CD14-positive monocyte (primary cell): ENCODE results near the gene CPO. TPM values are rescaled to one million over a fixed set of nuclear protein-coding genes. Genes with fewer than 3 reads are reported as not detected.

Experiments used
- DNase-seq, 3 donors: peaks; one replicate each; pipeline ENCODE4 v3.0.0-alpha.2; 2011 to 2022
- H2AFZ ChIP-seq: 2 replicates; pipeline ENCODE4 v1.6.0; 2012; ENCODE audit warnings: mild to moderate bottlenecking, low read depth, low read length, inconsistent platforms; ENCODE audit not compliant: insufficient read depth, poor library complexity, severe bottlenecking
- H3K27ac ChIP-seq, 2 donors: 1 replicate in 1 of 2; 2 replicates in 1 of 2; pipeline ENCODE4 v1.5.1; 2012 to 2013; ENCODE audit warnings: low read length in 2 of 2, control low read depth in 1 of 2, inconsistent platforms in 1 of 2, low read depth in 1 of 2, mild to moderate bottlenecking in 1 of 2
- H3K27me3 ChIP-seq, 2 donors: one replicate each; pipeline versions ENCODE4 v1.6.0 to v1.6.1; 2011 to 2013; ENCODE audit warnings: low read length in 2 of 2; ENCODE audit not compliant: control insufficient read depth in 2 of 2, insufficient read depth in 2 of 2
- H3K36me3 ChIP-seq, 2 donors: replicated peaks in 1 of 2; 1 replicate in 1 of 2; 2 replicates in 1 of 2; pipeline versions ENCODE4 v1.5.1 to v1.6.1; 2012 to 2013; ENCODE audit warnings: low read length in 2 of 2, control low read depth in 1 of 2, inconsistent platforms in 1 of 2, mild to moderate bottlenecking in 1 of 2; ENCODE audit not compliant: insufficient read depth in 2 of 2, control insufficient read depth in 1 of 2
- H3K4me1 ChIP-seq, 2 donors: 1 replicate in 1 of 2; 2 replicates in 1 of 2; pipeline versions ENCODE4 v1.5.1 to v1.6.1; 2012 to 2013; ENCODE audit warnings: low read length in 2 of 2, control low read depth in 1 of 2, inconsistent platforms in 1 of 2, mild to moderate bottlenecking in 1 of 2, moderate library complexity in 1 of 2; ENCODE audit not compliant: insufficient read depth in 2 of 2, control insufficient read depth in 1 of 2
- H3K4me2 ChIP-seq: replicated peaks from 2 replicates; pipeline ENCODE3; 2012; ENCODE audit warnings: low read length, moderate library complexity, mild to moderate bottlenecking; ENCODE audit not compliant: poor library complexity, severe bottlenecking; ENCODE audit errors: extremely low read depth
- H3K4me3 ChIP-seq, 3 experiments: fragments of 200-600 bp in 1 of 3; sonication (generic) in 1 of 3; replicated peaks in 1 of 3; 1 replicate in 2 of 3; 2 replicates in 1 of 3; pipeline ENCODE4 v1.5.1; 2011 to 2013; ENCODE audit warnings: low read length in 3 of 3, mild to moderate bottlenecking in 3 of 3, control low read depth in 2 of 3, low read depth in 2 of 3, inconsistent platforms in 1 of 3, moderate library complexity in 1 of 3
- H3K79me2 ChIP-seq: 2 replicates; pipeline ENCODE4 v1.6.0; 2012; ENCODE audit warnings: mild to moderate bottlenecking, control low read depth, inconsistent platforms, low read length, moderate library complexity; ENCODE audit not compliant: insufficient read depth
- H3K9ac ChIP-seq: 2 replicates; pipeline ENCODE4 v1.6.0; 2017; ENCODE audit warnings: low read length, mild to moderate bottlenecking; ENCODE audit not compliant: insufficient read depth, poor library complexity, severe bottlenecking
- H3K9me3 ChIP-seq, 2 donors: replicated peaks in 1 of 2; 1 replicate in 1 of 2; 2 replicates in 1 of 2; pipeline versions ENCODE4 v1.5.1 to v1.6.1; 2012 to 2013; ENCODE audit warnings: low read length in 2 of 2, control low read depth in 1 of 2; ENCODE audit not compliant: control insufficient read depth in 1 of 2, insufficient read depth in 1 of 2
- H4K20me1 ChIP-seq: 2 replicates; pipeline ENCODE4 v1.6.0; 2012; ENCODE audit warnings: mild to moderate bottlenecking, low read length, control low read depth, moderate library complexity; ENCODE audit not compliant: insufficient read depth
- H3K27ac Mint-ChIP-seq, 7 donors: one replicate each; pipeline ENCODE4 v1.8.0; 2020; ENCODE audit warnings: mild to moderate bottlenecking in 7 of 7, mixed read lengths in 7 of 7, moderate library complexity in 6 of 7, inconsistent platforms in 2 of 7
- H3K27me3 Mint-ChIP-seq, 3 donors: one replicate each; pipeline ENCODE4 v1.8.0; 2021 to 2022; ENCODE audit warnings: low read depth in 3 of 3, mild to moderate bottlenecking in 3 of 3, mixed read lengths in 3 of 3, moderate library complexity in 3 of 3, inconsistent platforms in 1 of 3
- H3K36me3 Mint-ChIP-seq, 2 donors: one replicate each; pipeline ENCODE4 v1.8.0; 2020; ENCODE audit warnings: mixed read lengths in 2 of 2, inconsistent platforms in 1 of 2, mild to moderate bottlenecking in 1 of 2
- H3K4me1 Mint-ChIP-seq: one replicate; pipeline ENCODE4 v1.8.0; 2020; ENCODE audit warnings: mild to moderate bottlenecking, mixed read lengths
- H3K4me3 Mint-ChIP-seq, 2 donors: one replicate each; pipeline ENCODE4 v1.8.0; 2020; ENCODE audit warnings: mild to moderate bottlenecking in 2 of 2, mixed read lengths in 2 of 2, moderate library complexity in 1 of 2
- H3K9me3 Mint-ChIP-seq, 7 donors: one replicate each; pipeline ENCODE4 v1.8.0; 2020 to 2022; ENCODE audit warnings: mixed read lengths in 7 of 7, mild to moderate bottlenecking in 6 of 7, moderate library complexity in 6 of 7, inconsistent platforms in 2 of 7
- whole genome bisulfite sequencing: methylation state at CpG from one replicate; pipeline ENCODE4 v1.1.5; 2013; ENCODE audit warnings: missing lambda C conversion rate; ENCODE audit not compliant: insufficient coverage; 5-methylcytosine and 5-hydroxymethylcytosine counted together
- intact Hi-C, 2 donors: fragments of 100-400 bp; cut with micrococcal nuclease; formaldehyde crosslinking; loops; one replicate each; pipeline versions ENCODE4 v1.15.0 to v1.15.1; 2023
- polyA plus RNA-seq, 3 donors: library from polyadenylated mRNA; depleted of rRNA in 1 of 3; unstranded in 2 of 3; stranded (reverse) in 1 of 3; fragments of 300-500 nt in 2 of 3; fragments of >200 nt in 1 of 3; fragmentation: Illumina TruSeq in 2 of 3; gene quantifications; 1 replicate in 2 of 3; 2 replicates in 1 of 3; pipeline ENCODE4 v1.2.3, GENCODE V29; 2012 to 2021
- TF ChIP-seq, protein P1 (sequence below): fragments of 200-600 bp; IDR thresholded peaks from one replicate; pipeline ENCODE4 v1.8.0; 2022; ENCODE audit warnings: antibody characterized with exemption, mild to moderate bottlenecking

The CPO gene
- polyA plus RNA-seq, 3 donors: not detected

GRCh38 chr2:206982360-206982955, 43.1 kb downstream of the CPO start:
- Histone ChIP-seq H3K4me3 (no peak overlapping the region), H3K79me2 (no peaks in the 10 kb centered on the region), H4K20me1 (no peaks in the 10 kb centered on the region), H3K27ac (no peak overlapping the region), H3K9me3 (no peaks in the 10 kb centered on the region), H2AFZ (peak overlapping the region; percentile 58), H3K4me2 (no peak overlapping the region), H3K27me3 (no peaks in the 10 kb centered on the region), H3K36me3 (no peaks in the 10 kb centered on the region), H3K4me1 (peaks cover 30 to 34% of the 10 kb centered on the region in 2 donors), H3K9ac (no peak overlapping the region)
- TF ChIP-seq, protein P1, sequence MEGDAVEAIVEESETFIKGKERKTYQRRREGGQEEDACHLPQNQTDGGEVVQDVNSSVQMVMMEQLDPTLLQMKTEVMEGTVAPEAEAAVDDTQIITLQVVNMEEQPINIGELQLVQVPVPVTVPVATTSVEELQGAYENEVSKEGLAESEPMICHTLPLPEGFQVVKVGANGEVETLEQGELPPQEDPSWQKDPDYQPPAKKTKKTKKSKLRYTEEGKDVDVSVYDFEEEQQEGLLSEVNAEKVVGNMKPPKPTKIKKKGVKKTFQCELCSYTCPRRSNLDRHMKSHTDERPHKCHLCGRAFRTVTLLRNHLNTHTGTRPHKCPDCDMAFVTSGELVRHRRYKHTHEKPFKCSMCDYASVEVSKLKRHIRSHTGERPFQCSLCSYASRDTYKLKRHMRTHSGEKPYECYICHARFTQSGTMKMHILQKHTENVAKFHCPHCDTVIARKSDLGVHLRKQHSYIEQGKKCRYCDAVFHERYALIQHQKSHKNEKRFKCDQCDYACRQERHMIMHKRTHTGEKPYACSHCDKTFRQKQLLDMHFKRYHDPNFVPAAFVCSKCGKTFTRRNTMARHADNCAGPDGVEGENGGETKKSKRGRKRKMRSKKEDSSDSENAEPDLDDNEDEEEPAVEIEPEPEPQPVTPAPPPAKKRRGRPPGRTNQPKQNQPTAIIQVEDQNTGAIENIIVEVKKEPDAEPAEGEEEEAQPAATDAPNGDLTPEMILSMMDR: no peak
- Mint-ChIP-seq H3K27me3 (peaks cover 0 to 2% (median 1%) of the 10 kb centered on the region in 3 donors), H3K4me1 (peaks cover 34% of the 10 kb centered on the region), H3K4me3 (peak overlapping the region in 1 of 2 donors; percentile 50), H3K9me3 (peaks cover 0 to 5% (median 0%) of the 10 kb centered on the region in 7 donors), H3K27ac (peak overlapping the region in 2 of 7 donors; percentile 4 to 31), H3K36me3 (no peaks in the 10 kb centered on the region)
- intact Hi-C loops: loop anchor here (10.0 kb wide), 2 partner anchors 178 to 492 kb away; no protein-coding TSS in a partner anchor
- WGBS: 58% methylated on average over 5 of the region's 8 CpGs
- DNase-seq: no peak

DNA sequence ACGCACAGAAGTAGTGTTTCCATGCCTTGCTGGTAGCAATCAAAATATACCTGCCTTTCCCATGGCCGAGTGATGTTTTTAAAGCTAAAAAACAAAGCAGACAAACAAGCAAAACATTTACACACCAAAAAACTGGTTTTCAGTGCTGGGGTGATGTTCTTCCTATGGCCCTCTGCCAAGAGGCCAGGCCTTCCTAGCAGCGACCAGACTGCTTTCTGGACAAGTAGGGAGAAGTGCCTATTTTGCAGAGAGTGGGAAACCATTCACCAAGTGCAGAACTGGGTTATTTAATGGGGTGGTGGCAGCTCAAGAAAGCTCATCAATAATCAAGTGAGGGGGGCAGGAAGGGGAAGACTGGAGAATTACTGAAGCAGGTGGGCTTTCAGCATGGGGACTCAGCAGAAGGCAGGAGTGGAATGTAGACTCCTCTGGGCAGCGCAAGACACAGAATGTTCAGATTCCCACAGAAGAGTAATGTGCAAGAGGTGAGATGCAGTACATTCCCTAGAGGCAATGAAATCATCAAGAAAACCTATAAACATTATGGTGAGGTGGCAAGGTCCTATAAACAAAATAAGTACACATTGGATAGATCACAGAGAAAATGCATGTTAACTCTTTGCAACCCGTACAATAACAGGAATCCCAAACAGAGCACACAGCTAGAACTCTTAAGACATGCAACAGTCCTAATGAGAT, 44.0 kb downstream of the CPO start:
- Histone ChIP-seq H3K9ac (no peak overlapping the region), H3K27me3 (no peaks in the 10 kb centered on the region), H3K9me3 (no peaks in the 10 kb centered on the region), H3K27ac (no peak overlapping the region), H3K79me2 (no peaks in the 10 kb centered on the region), H3K4me1 (peaks cover 30 to 34% of the 10 kb centered on the region in 2 donors), H3K36me3 (no peaks in the 10 kb centered on the region), H2AFZ (peak overlapping the region; percentile 58), H3K4me3 (no peak overlapping the region), H4K20me1 (no peaks in the 10 kb centered on the region), H3K4me2 (no peak overlapping the region)
- no peak overlapping the region for H3K4me3 Mint-ChIP-seq
- H3K4me1 Mint-ChIP-seq: peaks cover 34% of the 10 kb centered on the region
- intact Hi-C loops: loop anchor here (10.0 kb wide), 2 partner anchors 179 to 491 kb away; no protein-coding TSS in a partner anchor
- 42% methylated on average over 2 of the region's 5 CpGs for WGBS
- H3K27ac Mint-ChIP-seq: peak overlapping the region in 1 of 7 donors; percentile 8
- H3K9me3 Mint-ChIP-seq: peaks cover 0 to 5% (median 0%) of the 10 kb centered on the region in 7 donors
- no peaks in the 10 kb centered on the region for H3K36me3 Mint-ChIP-seq
- peaks cover 0 to 2% (median 1%) of the 10 kb centered on the region in 3 donors for H3K27me3 Mint-ChIP-seq
- TF ChIP-seq, protein P1: no peak
- DNase-seq: no peak
